Measurements from ENCODE around the gene PEAR1. TPM values are rescaled to one million over a fixed set of nuclear protein-coding genes. Genes with fewer than 3 reads are reported as not detected.

The PEAR1 gene, protein sequence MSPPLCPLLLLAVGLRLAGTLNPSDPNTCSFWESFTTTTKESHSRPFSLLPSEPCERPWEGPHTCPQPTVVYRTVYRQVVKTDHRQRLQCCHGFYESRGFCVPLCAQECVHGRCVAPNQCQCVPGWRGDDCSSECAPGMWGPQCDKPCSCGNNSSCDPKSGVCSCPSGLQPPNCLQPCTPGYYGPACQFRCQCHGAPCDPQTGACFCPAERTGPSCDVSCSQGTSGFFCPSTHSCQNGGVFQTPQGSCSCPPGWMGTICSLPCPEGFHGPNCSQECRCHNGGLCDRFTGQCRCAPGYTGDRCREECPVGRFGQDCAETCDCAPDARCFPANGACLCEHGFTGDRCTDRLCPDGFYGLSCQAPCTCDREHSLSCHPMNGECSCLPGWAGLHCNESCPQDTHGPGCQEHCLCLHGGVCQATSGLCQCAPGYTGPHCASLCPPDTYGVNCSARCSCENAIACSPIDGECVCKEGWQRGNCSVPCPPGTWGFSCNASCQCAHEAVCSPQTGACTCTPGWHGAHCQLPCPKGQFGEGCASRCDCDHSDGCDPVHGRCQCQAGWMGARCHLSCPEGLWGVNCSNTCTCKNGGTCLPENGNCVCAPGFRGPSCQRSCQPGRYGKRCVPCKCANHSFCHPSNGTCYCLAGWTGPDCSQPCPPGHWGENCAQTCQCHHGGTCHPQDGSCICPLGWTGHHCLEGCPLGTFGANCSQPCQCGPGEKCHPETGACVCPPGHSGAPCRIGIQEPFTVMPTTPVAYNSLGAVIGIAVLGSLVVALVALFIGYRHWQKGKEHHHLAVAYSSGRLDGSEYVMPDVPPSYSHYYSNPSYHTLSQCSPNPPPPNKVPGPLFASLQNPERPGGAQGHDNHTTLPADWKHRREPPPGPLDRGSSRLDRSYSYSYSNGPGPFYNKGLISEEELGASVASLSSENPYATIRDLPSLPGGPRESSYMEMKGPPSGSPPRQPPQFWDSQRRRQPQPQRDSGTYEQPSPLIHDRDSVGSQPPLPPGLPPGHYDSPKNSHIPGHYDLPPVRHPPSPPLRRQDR
- total RNA-seq: 0.09 TPM in 2 replicates

DNA sequence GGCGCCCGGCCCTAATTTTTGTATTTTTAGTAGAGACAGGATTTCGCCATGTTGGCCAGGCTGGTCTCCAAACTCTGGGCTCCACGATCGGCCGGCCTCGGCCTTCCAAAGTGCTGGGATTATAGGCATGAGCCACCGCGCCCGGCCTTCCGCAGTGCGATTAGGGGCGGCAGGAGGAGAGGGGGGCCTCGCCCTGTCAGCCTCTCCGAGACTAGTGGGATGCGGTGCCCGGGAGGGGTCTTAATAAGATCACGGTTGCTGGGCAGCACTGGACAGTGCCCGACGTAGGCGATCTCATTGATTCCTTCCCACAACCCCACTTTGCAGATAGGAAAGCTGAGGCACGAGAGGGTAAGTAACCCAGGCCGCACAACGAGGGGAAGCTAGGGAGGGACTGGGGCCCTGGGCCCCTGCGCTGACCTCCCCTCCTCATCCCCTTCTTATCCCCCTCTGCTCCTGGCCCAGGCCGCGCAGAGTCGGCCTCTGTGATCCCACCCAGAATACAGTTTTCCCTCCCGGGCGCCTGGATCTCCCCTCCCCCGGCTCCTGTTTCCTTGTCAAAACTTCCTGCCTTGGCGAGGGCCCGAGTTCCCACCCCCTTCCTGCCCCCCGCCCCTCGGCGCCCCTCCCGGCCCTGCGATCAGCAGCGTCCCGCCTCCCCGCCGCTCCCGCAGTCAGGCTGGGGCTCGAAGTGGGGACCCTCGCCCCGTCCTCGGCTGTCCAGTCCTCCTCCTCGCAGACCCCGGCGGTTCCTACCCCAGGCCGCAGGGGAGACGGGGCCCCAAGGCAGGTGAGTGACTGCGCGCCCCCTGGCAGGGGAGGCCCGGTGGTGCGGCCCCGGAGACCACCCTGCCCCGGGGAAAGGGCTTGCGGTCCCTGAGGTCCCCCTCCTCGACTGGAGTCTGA, at the start of gene PEAR1:
Gene PEAR1 (plus strand): TSS at position 671 of the 906 bp plus-strand sequence. CDS start 10,209 bp downstream, outside the sequence.
- intact Hi-C loops (cut with micrococcal nuclease): loop anchor here (5.0 to 10.0 kb wide), 3 partner anchors 69 to 208 kb away; no protein-coding TSS in a partner anchor

DNA sequence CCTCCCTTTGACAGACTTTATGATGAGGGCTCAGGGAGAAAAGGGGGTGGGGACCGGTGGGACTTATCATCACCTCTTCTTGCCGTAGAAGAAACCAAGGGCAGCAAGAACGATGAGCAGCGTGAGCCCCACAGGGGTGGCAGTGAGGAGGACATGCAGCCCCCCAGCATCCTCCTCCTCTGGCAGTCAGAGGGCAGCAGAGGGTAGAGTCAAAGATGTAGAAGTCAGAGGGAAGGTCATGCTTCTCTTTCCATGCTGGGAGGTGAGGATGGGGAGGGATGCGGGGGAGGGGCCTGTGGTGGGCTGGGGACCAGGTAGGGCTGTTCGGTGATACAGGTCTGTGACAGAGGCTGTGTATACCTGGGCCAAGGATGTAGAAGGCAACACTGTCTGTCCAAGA, 49.4 kb upstream of the PEAR1 start:
- intact Hi-C loops (cut with micrococcal nuclease): no loop called here

DNA sequence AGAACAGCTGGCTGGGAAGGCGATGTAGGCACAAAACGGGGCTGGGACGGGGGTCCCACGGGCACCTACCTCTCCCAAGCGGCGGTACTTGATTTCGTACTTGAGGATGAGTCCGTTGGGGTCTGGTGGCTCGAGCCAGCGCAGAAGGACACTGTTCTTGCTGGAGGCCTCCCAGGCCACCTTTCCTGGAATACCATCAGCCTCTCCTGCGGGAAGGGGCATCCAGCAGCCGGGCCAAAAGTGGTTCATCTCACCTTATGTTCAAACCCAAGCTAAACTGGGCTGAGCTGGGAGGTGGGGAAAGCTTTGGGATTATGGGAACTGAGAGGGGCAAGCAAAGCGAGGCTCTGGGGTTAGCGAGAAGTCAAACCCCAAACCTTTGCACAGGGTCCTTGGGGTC, 48.9 kb upstream of the PEAR1 start:
- intact Hi-C loops (cut with micrococcal nuclease): no loop called here

DNA sequence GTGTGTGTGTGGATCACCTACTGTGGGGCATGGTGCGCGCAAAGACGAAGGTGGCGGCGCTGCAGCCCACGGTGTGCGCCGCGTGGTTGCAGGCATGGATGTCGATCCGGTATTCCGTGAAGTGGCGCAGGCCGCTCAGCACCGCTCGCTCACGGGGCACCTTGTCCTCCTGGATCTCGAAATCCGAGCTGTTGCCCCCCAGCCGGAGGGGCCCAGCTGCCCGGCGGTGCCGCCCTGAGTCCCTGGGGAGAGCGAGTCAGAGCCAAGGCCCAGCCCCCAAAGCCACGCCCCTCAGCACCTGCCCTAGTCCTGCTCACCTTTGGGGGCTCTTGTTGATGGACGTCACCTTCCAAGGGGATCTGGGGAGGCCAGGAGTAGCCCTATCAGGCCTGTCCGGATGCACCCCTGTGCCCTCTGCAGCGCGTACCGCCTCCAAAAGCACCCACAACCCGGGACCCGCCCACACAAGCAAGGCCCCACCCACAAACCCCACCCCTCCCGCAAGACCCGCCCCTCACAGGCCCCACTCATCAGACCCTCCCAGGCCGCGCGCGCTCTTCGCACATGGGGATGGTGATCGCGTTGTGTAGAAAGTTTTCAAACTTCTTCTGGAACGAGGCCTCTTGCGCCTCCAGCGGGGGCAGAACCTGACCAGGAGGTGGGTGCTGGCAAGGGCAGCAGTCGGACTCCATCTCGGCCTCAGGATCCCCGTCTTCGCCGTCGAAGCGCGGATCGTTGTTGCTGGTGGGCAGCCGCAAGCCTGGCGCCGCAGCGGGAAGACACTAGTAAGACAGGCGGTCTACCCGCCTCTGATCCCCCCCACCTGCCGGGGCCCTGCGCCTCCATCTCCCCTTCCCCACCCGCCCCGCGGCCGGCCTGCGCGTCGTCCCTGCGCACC, 48.2 kb upstream of the PEAR1 start:
- intact Hi-C loops (cut with micrococcal nuclease): no loop called here

DNA sequence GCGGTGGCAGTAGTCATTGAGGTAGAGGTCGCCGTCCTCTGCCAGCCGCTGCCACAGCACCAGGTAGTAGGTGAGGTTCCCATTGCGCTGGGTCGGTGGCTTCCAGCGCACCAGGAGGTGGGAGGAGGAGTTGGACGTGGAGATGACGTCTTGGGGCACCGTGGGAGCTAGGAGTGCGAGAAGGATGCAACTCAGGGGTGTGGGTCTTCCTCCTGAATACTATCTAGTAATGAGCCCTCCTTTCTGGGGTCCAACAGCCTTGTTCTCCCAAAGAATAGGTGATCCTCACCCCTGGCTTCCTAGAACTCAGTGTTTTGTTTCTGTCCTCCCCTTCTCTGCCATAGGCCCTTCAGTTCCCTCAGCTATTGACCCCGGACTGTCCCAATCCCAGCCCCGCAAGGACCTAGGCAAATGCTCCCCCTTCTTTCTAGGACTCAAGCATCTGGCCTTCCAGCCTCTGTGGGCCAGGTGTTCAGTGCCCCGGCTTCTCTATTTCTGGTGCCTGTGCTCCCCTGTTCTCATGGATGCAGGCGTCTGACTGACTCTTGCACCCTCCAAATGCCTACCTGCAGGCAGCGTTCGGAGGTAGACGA, 47.5 kb upstream of the PEAR1 start:
- intact Hi-C loops (cut with micrococcal nuclease): no loop called here

DNA sequence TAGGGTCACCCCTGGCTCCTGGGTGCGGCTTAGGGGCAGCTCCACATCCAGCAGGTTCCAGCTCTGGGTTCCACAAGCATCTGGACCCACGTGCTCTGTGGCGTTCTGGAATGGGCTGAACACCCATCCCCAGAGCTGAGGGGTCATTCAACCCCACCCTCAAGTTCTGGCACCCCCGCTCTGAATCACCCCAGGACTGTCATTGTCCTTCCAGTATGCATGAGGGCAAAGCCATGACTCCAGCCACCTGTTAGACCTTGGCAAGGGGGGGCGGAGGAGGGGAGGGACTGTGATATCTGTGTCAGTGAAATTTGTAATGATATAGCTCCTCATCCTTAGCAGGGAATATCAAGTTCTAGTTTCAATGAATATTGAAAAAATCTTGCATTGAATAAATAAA, 46.9 kb upstream of the PEAR1 start:
- intact Hi-C loops (cut with micrococcal nuclease): no loop called here

DNA sequence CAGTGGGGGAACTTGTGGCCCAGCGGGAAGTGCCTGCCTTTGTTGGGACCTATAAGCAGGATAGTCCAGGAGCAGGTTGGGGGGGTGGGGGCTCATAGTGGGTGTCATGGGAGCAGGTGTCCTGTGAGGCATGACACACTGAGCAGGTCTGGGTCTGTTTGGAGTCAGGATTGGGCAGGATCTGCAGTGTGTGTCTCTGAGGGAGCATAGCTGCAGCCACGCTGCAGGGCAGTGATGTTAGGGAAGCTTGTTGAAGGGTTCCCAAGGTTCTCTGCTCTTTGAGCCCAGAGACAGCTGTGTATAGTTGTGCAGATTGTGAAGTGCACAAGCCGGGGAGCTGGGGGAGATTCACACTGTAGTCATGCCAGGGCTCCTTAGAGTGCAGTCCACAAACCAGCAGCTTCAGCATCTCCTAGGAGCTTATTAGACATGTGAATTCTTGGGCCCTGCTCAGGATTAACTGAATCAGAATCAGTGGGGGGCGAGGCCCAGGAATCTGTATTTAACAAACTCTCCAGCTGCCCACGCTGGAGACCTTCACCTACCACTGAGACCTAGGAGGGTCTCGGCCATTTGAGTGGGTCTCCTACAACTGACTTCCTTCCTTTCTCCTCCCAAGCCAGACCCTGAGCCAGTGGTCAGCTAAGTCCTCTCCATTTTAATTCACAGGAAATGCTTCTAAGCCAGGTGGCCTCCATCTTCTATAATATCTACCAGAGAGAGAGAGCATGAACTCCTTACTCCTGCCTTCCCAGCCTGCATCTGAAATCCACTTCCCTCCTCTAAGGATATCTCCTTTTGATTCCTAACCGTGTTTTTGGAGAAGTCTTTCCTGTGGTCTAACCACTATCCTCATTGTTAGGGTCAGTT, 45.7 kb upstream of the PEAR1 start:
- intact Hi-C loops (cut with micrococcal nuclease): no loop called here

DNA sequence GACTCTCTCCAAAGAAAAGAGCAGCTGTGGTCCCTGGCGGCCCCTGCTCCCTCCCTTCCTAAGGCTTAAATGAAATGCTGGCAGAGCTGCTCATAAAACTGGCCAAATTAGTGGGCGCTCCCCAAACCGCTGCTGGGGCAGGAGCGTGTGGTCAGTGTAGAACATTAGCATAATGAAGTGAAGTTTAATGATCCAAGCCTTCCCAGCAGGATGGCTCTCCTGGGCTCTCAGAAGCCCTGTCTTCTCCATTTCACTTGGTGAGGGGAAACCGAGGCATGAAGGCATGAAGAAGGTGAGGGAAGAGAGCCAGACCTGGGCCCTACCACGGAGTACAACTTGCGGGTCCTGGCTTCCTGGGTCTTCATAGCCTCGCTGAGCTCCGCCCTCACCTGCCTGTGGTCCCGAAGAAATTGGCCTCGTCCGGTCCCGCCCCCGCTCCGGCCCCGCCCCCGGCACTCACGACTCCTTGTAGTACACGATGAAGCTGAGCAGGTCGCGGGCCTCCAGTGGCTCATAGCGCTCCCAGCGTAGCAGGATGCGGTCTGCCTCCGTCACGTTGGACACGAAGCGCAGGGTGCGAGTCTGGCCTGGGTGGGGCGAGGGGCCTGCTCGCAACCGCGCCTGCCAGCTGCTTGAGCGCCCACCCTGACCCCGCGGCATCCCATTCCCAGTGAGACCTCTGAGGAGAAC, 44.9 kb upstream of the PEAR1 start:
- intact Hi-C loops (cut with micrococcal nuclease): no loop called here

DNA sequence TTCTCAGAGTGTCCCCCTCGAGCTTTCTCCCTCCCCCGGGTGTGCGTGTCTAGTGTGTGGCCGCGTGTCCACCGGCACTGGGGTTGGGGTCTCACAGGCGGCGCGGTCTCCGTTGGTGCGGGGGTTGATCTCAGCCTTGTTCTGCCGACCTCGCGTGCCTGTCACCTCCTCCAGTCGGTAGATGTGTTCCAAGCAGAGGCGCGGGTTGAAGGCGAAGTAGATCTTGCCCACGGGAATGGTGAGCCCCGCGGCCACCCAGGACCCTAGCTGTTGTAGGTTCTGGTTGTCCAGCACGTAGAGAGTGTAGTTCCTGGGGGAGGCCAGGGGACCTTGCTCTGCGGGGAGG, 44.4 kb upstream of the PEAR1 start:
- intact Hi-C loops (cut with micrococcal nuclease): no loop called here

DNA sequence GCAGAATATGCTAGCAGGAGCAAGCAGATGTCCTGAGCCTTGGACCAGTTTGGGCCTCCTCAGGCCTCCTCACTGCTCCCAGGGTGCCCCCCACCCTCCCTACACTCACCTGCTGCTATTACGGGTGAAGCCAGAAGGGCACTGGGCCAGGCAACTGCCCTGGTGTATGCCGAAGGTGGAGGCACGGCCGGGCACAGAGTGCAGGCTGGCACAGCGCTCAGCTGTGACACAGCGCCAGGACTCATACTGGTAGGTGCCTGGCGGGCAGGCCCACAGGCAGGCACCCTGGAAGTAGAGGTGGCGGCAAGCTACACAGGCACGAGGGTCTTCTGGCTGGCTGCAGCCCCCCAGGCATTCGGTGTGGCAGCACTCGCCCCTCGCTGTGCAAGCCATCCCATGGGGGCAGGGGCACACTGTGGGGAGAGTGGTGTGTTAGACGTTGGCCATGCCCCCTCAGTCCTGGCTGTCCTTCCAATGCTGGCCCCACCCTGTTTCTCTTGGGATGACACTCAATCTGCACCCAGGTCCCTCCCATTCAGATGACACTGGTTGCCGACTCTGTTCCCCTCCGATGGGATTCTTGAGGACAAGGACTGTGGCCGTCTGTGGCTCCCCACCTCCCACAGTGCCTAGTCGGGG, 41.6 kb upstream of the PEAR1 start:
- intact Hi-C loops (cut with micrococcal nuclease): no loop called here

DNA sequence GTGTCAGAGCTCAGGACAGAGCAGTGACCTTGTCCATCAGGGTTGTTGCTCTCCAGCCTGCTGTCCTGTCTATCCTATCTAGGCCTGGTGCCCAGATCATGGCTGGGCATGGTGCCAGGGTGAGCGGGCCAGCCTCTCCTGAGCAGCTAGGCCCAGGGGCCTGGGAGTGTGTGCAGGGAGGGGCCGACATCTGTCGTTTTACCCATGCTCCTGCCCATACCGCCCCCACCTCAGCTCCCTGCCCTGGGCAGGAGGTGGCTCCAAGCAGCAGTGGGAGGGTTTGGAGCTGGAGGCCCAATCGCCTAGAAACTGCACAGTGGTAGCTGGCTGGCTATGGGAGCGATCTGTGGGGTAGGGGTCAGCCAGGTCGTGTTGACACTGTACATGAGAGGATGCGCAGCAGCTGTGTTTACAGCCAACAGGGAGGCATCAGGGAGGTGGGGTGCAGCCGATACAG, 41.1 kb upstream of the PEAR1 start:
- intact Hi-C loops (cut with micrococcal nuclease): no loop called here

DNA sequence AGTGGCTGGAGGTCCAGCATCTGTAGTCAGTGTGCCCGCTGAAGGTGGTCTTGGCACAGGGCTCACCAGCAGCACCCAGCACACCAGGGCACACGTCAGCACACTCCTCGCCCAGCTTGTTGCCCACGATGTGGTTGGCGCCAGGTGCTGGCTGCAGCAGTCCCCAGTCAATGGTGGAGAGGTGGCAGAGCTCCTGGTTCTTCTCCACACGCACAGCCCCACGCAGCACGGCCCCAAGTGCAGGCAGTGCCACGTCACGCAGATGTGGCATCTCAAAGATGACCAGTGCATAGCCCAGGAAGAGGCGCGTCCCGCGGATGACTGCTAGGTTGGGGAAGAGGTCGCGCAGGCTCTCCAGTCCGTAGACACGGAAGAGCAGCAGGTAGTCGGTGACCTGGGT, 39.8 kb upstream of the PEAR1 start:
- intact Hi-C loops (cut with micrococcal nuclease): no loop called here

DNA sequence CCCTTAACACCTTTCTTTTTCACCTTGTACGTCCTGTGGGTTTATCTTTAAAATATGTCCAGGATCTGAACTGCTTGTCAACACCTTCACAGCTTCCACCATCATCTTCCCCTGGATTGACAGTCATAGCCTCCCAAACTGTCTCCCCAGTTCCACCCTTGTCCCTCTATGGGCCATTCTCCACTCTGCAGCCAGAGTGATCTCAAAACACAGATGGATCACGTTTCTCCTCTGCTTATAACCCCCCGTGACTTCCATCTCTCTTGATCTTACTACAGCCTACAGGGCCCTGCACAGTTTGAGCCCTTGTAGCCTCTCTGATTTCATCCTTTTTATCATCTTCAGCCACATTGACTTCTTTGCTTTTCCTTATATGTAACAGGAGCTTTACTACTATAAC, 38.9 kb upstream of the PEAR1 start:
- intact Hi-C loops (cut with micrococcal nuclease): no loop called here

DNA sequence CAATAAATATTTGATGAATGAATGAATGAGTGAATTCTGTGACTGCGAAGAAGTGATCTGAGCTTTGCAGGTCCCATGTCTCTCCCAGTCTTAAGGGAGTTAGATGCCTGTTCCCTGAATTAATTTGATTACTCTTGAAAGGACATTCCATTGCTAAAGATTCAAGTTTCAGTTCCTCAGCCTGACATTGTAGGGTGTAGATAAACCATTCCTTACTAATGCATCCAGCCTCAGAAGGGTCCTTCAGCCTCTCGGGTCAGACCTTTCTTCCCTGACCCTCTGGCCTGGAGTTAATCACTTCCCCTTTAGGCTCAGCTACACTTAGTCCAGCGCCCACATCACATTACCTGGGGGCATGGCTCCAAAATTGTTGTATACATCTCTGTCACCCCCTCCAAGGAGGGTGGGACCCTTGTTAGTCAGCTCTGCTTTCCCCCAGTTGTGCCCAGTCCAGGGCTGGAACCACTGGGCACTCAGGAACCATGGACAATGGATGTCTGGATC, 37.2 kb upstream of the PEAR1 start:
- intact Hi-C loops (cut with micrococcal nuclease): no loop called here

DNA sequence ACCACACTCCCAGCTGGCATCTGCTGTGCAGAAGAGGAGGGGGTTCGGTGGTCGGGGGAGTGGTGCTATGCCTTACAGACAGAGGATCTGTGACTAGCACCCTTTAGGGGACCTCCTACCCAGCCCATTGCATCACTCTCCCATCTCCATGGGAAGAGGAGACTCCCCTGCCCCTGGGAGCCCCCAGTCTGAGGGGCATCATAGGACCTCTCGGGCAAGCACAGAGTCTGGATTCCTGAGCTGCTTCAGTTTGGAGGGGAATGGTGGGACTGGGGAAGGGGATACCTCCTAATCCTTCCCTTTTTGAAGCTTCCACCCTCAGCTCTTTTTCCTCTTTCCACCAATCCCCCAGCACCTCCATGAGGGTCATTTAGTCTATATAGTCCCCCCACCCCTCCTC, 36.0 kb upstream of the PEAR1 start:
- intact Hi-C loops (cut with micrococcal nuclease): no loop called here

DNA sequence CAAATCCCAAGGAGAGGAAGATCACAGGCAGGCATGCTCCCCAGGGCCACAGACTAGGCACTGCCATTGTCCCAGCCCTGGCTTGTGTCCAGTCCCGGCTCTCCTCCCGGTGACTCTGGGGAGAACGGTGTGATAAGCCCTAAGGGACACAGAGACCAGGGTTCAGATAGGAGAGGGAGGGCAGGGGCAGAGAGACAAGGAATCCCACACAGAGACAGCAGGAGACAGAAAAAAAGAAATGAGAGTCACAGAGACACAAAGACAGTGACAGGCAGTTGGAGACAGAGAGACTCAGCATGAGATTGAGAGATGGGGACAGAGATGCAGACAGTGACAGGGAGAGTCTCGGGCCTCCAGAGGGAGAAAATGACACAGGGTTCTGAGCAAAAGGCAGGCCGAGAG, 35.0 kb upstream of the PEAR1 start:
- intact Hi-C loops (cut with micrococcal nuclease): no loop called here

DNA sequence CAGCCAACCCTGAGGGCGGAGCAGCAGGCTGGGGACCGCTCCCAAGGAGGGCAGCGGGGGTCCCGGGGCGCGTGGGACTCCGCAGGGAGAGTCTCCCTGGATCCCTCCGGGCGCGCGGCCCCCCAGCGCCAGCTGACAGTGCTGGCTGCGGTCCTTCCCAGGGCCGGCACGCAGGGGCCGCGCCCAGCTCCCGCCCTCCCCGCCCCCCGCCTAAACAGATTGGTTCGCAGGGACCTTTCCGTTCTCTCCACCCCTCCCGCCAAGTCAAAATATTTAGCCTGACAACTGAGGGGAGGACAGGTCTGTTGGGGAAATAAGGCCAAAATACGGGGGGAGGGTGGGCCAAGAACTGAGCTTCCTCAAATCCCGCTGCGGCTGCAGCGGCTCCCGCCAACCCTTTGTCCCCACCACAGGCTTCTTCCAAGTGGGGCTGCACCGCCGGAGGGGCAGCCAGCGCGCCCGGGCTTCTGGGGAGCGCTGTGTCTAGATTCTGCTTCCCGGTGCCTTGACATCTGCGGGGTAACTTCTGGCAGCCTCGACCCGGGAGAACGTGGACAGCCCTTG, 34.5 kb upstream of the PEAR1 start, which contains the start of gene INSRR:
Gene INSRR (minus strand): TSS at position 159 of the 564 bp plus-strand sequence. CDS start 496 bp downstream, outside the sequence.
- intact Hi-C loops (cut with micrococcal nuclease): no loop called here
